GM10248 (cell line): ENCODE measurements around the gene COL4A4.

Experiments used
- CTCF ChIA-PET: fragments of 300-600 bp; sonication (Branson Sonifier 250); formaldehyde crosslinking; extraction: SDS; loops from one replicate; lab custom pipeline; 2021; ENCODE audit warnings: antibody characterized with exemption; lab: Yijun Ruan, JAX
- POLR2A ChIA-PET: fragments of 350-650 bp; sonication (Branson Sonifier 250); formaldehyde crosslinking; extraction: SDS; loops from one replicate; lab custom pipeline; 2020; ENCODE audit warnings: antibody characterized with exemption; lab: Yijun Ruan, JAX
- DNase-seq: peaks from one replicate; pipeline ENCODE4 v3.0.0; 2012; ENCODE audit errors: extremely low spot score
- CTCF ChIP-seq: IDR thresholded peaks from 2 replicates; pipeline ENCODE4 v1.5.1; 2012; ENCODE audit warnings: mild to moderate bottlenecking, low read depth; ENCODE audit errors: extremely low read depth, missing control alignments, control extremely low read depth

The COL4A4 gene

GRCh38 chr2:227164763-227165291 is 822 bp upstream of the COL4A4 start:
- ChIA-PET CTCF (interaction anchor here (1.6 kb wide), 1 partner anchor 74 kb away, joined by 7 read pairs; no protein-coding TSS in a partner anchor), POLR2A (interaction anchor here (1.2 kb wide), 1 partner anchor 23 kb away, joined by 3 read pairs; no protein-coding TSS in a partner anchor)
- no peak for TF ChIP-seq CTCF
- DNase-seq: peak; percentile 31

- POLR2A ChIA-PET: interaction anchor here (1.2 kb wide), 1 partner anchor 24 kb away, joined by 3 read pairs; no protein-coding TSS in a partner anchor
- peak; percentile 21 for DNase-seq
Observed at GRCh38 chr2:227163485-227163997, 464 bp downstream of the COL4A4 start.

GRCh38 chr2:227161947-227162346 is 2.1 kb downstream of the COL4A4 start:
- DNase-seq: no peak
- ChIA-PET POLR2A (no interaction called here), CTCF (no interaction called here)
- TF ChIP-seq CTCF: no peak

More at GRCh38 chr2:227163485-227163997, 464 bp downstream of the COL4A4 start:
- CTCF ChIA-PET: no interaction called here
- no peak for TF ChIP-seq CTCF

GRCh38 chr2:227160164-227160563 is 3.8 kb downstream of the COL4A4 start:
- no peak for TF ChIP-seq CTCF
- ChIA-PET POLR2A (no interaction called here), CTCF (no interaction called here)
- no peak for DNase-seq

GRCh38 chr2:227154986-227155774 is 8.8 kb downstream of the COL4A4 start:
- CTCF ChIA-PET: interaction anchor here (1.3 kb wide), 1 partner anchor 26 kb away, joined by 3 read pairs; no protein-coding TSS in a partner anchor
- DNase-seq: no peak
- POLR2A ChIA-PET: no interaction called here
- TF ChIP-seq CTCF: no peak

- CTCF ChIA-PET: interaction anchor here (1.3 kb wide), 1 partner anchor 24 kb away, joined by 3 read pairs; no protein-coding TSS in a partner anchor
- DNase-seq: no peak
- no peak for TF ChIP-seq CTCF
- POLR2A ChIA-PET: no interaction called here
Observed at GRCh38 chr2:227153758-227154486, 10.1 kb downstream of the COL4A4 start.
